Measurements from ENCODE around the gene NAPB. TPM values are rescaled to one million over a fixed set of nuclear protein-coding genes. Genes with fewer than 3 reads are reported as not detected.

Gene NAPB
- polyA plus RNA-seq, 2 of the 4 experiments (the other 2 are of a cell fraction) = 6.2 to 12.7 TPM

DNA sequence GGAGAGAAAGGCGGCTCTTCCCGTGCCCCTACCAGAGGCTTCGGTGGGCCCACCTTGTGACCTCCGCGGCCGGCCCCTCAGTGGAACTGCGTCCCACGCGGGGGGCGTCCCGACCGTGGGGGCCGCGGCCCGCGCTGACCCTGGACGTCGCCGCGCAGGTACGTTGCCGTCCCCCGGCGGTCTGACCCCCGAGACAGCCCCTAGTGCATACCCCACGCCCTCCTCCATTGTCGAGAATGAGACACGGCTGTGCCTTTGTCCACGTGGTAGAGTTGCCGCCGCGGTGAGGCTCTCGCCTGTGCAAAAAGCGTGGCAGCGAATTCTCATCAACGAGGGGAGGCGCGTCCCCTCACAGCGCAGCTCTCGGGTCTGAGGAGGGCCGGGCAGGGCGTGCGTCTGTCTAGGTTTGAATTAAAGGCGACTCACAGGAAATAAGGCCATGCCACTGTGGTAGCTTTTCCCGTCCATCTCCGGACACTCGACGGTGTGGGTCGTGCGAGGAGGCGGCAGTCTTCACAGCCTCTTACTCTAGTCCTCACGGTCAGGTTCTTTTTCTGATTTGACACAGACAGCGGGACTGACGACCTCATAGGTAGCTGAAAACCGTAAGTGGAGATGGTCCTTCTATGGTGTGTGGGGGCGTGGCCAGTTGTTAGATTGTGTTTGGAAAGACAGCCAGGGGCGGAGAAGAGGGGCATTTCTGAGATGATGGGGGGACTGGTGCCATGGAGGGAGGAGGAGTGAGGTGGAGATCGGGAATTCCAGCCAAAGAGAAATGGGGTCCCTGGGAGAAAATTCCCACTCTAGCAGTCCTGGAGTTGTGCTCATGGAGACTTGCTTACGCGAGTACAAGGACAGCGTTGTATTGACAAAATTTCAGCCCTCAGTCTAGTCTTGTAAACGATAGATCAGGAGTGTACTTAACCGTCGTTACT lies 70.1 kb downstream of the NAPB start:
- peak overlapping the region; percentile 89 for H3K4me2 ChIP-seq
- ATAC-seq = peak; percentile 25 to 51
- 2% methylated on average over 42 of the region's 64 CpGs for WGBS (ENCODE audit: missing lambda C conversion rate)
- FAIRE-seq = peak; percentile 59
- H3K4me3 ChIP-seq = peak overlapping the region; percentile 81
- ChIA-PET POLR2A (interaction anchor here (0.6 to 2.6 kb wide), 19 partner anchors 9 to 942 kb away, joined by 3 to 92 read pairs (median 7); partner anchors contain the start of genes GZF1, NAPB and THBD), CTCF (interaction anchor here (1.4 to 3.3 kb wide), 6 partner anchors 7 to 660 kb away, joined by 3 to 36 read pairs (median 14); partner anchors contain the start of gene GZF1)
- TF ChIP-seq PHF8 (IDR thresholded peaks at IDR 0.05; ENCODE audit: borderline replicate concordance, low read depth) = peak; percentile 63
- TF ChIP-seq MYC (IDR thresholded peaks at IDR 0.05; ENCODE audit: borderline replicate concordance, low read length) = peak; percentile 65
- TF ChIP-seq, protein P1, sequence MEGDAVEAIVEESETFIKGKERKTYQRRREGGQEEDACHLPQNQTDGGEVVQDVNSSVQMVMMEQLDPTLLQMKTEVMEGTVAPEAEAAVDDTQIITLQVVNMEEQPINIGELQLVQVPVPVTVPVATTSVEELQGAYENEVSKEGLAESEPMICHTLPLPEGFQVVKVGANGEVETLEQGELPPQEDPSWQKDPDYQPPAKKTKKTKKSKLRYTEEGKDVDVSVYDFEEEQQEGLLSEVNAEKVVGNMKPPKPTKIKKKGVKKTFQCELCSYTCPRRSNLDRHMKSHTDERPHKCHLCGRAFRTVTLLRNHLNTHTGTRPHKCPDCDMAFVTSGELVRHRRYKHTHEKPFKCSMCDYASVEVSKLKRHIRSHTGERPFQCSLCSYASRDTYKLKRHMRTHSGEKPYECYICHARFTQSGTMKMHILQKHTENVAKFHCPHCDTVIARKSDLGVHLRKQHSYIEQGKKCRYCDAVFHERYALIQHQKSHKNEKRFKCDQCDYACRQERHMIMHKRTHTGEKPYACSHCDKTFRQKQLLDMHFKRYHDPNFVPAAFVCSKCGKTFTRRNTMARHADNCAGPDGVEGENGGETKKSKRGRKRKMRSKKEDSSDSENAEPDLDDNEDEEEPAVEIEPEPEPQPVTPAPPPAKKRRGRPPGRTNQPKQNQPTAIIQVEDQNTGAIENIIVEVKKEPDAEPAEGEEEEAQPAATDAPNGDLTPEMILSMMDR (IDR thresholded peaks at IDR 0.05) = no peak
- TF ChIP-seq, protein P2, sequence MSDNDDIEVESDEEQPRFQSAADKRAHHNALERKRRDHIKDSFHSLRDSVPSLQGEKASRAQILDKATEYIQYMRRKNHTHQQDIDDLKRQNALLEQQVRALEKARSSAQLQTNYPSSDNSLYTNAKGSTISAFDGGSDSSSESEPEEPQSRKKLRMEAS (IDR thresholded peaks at IDR 0.05) = peak; percentile 94
- 0 out of 2 replicates have a peak, but pooled peaks have one; percentile 38 for TF ChIP-seq HDAC2 (IDR thresholded peaks at IDR 0.05)
- TF ChIP-seq, protein P3, sequence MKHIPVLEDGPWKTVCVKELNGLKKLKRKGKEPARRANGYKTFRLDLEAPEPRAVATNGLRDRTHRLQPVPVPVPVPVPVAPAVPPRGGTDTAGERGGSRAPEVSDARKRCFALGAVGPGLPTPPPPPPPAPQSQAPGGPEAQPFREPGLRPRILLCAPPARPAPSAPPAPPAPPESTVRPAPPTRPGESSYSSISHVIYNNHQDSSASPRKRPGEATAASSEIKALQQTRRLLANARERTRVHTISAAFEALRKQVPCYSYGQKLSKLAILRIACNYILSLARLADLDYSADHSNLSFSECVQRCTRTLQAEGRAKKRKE (CRISPR knock-in tag; IDR thresholded peaks at IDR 0.05; ENCODE audit: low read depth) = no peak
- peaks cover 21% of the 10 kb centered on the region for H3K4me1 ChIP-seq
- H3K27ac ChIP-seq = peak overlapping the region; percentile 88 to 94
- H3K9me3 ChIP-seq = no peaks in the 10 kb centered on the region
- DNase-seq (ENCODE audit: low read depth in 1 of 2, low spot score in 1 of 2) = peak; percentile 44 to 65

DNA sequence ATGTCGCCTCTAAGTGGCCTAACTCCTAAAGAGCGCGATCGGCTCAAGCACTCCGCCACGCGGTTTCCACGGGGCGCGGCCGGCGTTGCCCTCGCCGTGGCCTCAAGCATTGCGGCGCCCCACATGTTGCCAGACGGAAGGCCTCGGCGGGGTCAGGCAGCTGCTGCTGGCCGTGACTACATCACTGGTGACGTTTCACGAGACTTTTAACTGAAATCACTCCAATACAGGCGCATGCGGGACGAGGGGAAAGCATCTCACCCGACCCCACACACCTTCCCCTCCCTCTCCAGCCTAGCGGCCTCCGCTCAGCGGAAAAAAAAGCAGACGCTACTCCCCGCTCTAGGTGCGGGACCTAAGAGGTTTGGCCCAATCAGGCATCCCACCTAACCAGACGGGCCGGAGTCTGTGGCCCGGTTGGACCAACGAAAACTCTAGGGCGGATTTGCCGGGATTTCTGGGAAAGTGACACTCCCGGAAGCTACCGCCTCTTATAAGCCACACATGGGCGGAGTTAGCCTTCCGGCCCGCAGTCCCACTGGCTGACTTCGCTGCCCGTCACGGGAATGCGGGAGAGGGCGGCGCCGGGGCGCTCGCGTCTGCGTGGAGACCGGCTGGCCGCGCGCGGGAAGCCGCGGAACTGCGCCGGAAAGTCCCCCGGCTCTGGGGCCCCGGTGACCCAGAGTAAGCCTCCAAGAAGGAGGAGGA lies 70.9 kb downstream of the NAPB start, which contains the start of gene NXT1:
Gene NXT1, plus strand, starts transcription at position 596 of the 708 bp plus-strand sequence. CDS start 3,251 bp downstream, outside the sequence.
- Histone ChIP-seq H3K27ac (peak within 1 kb of the TSS; percentile 94 to 95), H3K4me1 (peaks cover 21% of the 10 kb centered on the region), H3K9me3 (no peaks in the 10 kb centered on the region), H3K4me2 (peak within 1 kb of the TSS; percentile 89), H3K4me3 (peak within 1 kb of the TSS; percentile 81)
- DNase-seq (ENCODE audit: low read depth in 1 of 2, low spot score in 1 of 2) (peak; percentile 95 to 99), FAIRE-seq (peak; percentile 93), ATAC-seq (peak; percentile 86 to 93)
- ChIA-PET CTCF (interaction anchor here (0.6 to 3.3 kb wide), 17 partner anchors 8 to 1012 kb away, joined by 3 to 36 read pairs (median 5); partner anchors contain the start of genes GZF1 and NAPB), POLR2A (interaction anchor here (0.6 to 2.6 kb wide), 34 partner anchors 10 to 1016 kb away, joined by 3 to 92 read pairs (median 4); partner anchors contain the start of genes GZF1, NAPB and THBD)
- 2% methylated on average over 56 of the region's 65 CpGs for WGBS (ENCODE audit: missing lambda C conversion rate)
- TF ChIP-seq PHF8 (IDR thresholded peaks at IDR 0.05; ENCODE audit: borderline replicate concordance, low read depth) (peak; percentile 100), NFE2L2 (conservative IDR thresholded peaks at IDR 0.05; ENCODE audit: low read length) (no peak), CBX2 (IDR thresholded peaks at IDR 0.05; ENCODE audit: borderline replicate concordance, low read depth) (no peak), RAD21 (conservative IDR thresholded peaks at IDR 0.05 in 1 of 2, IDR thresholded peaks at IDR 0.05 in 1 of 2) (no peak), RNF2 (IDR thresholded peaks at IDR 0.05; ENCODE audit: borderline replicate concordance, low read depth) (peak; percentile 84; the same call in 1 of the 2 replicates), CHD2 (IDR thresholded peaks at IDR 0.05; ENCODE audit: low read length, partially characterized antibody) (no peak), FOSB (CRISPR knock-in tag; IDR thresholded peaks at IDR 0.05) (no peak), GATA3 (IDR thresholded peaks at IDR 0.05; ENCODE audit: borderline replicate concordance) (peak; percentile 16; the same call in 1 of the 2 replicates), FOXS1 (CRISPR knock-in tag; IDR thresholded peaks at IDR 0.05) (no peak), ZFP36 (IDR thresholded peaks at IDR 0.05; ENCODE audit: borderline replicate concordance, partially characterized antibody) (no peak), MYC (IDR thresholded peaks at IDR 0.05; ENCODE audit: borderline replicate concordance, low read length) (peak; percentile 96), KDM1A (IDR thresholded peaks at IDR 0.05; ENCODE audit: low read depth) (no peak), EP300 (IDR thresholded peaks at IDR 0.05) (no peak; a peak in 1 of 5 replicates), BHLHE40 (IDR thresholded peaks at IDR 0.05; ENCODE audit: low read depth, low read length) (no peak), HOXB5 (CRISPR knock-in tag; IDR thresholded peaks at IDR 0.05) (peak; percentile 73; the same call in 1 of the 2 replicates), CBX8 (IDR thresholded peaks at IDR 0.05) (no peak)
- TF ChIP-seq, protein P4, sequence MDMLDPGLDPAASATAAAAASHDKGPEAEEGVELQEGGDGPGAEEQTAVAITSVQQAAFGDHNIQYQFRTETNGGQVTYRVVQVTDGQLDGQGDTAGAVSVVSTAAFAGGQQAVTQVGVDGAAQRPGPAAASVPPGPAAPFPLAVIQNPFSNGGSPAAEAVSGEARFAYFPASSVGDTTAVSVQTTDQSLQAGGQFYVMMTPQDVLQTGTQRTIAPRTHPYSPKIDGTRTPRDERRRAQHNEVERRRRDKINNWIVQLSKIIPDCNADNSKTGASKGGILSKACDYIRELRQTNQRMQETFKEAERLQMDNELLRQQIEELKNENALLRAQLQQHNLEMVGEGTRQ (IDR thresholded peaks at IDR 0.05) = peak; percentile 12; the same call in 1 of the 2 replicates
- TF ChIP-seq, protein P5, sequence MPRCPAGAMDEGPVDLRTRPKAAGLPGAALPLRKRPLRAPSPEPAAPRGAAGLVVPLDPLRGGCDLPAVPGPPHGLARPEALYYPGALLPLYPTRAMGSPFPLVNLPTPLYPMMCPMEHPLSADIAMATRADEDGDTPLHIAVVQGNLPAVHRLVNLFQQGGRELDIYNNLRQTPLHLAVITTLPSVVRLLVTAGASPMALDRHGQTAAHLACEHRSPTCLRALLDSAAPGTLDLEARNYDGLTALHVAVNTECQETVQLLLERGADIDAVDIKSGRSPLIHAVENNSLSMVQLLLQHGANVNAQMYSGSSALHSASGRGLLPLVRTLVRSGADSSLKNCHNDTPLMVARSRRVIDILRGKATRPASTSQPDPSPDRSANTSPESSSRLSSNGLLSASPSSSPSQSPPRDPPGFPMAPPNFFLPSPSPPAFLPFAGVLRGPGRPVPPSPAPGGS (IDR thresholded peaks at IDR 0.05) = peak; percentile 36; the same call in 2 of the 3 replicates
- TF ChIP-seq, protein P6, sequence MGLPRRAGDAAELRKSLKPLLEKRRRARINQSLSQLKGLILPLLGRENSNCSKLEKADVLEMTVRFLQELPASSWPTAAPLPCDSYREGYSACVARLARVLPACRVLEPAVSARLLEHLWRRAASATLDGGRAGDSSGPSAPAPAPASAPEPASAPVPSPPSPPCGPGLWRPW (IDR thresholded peaks at IDR 0.05) = no peak
- TF ChIP-seq, protein P1 (IDR thresholded peaks at IDR 0.05) = no peak

Data from A549 (cell line).